IgD-negative memory B cell (primary cell): ENCODE data around the gene FUCA2. TPM values are rescaled to one million over a fixed set of nuclear protein-coding genes. Genes with fewer than 3 reads are reported as not detected.
A peak's percentile ranks its signal among the peaks of the same experiment; 100 is the strongest.

Source experiments
- H3K27ac Mint-ChIP-seq, 3 donors: one replicate each; pipeline ENCODE4 v1.8.0; 2020 to 2022; ENCODE audit warnings: mild to moderate bottlenecking in 3 of 3, mixed read lengths in 3 of 3, moderate library complexity in 1 of 3
- H3K27me3 Mint-ChIP-seq: one replicate; pipeline ENCODE4 v1.8.0; 2021; ENCODE audit warnings: mixed read lengths
- H3K36me3 Mint-ChIP-seq: one replicate; pipeline ENCODE4 v1.8.0; 2020; ENCODE audit warnings: mild to moderate bottlenecking, mixed read lengths
- H3K4me1 Mint-ChIP-seq, 3 donors: one replicate each; pipeline ENCODE4 v1.8.0; 2020 to 2022; ENCODE audit warnings: mixed read lengths in 3 of 3, mild to moderate bottlenecking in 1 of 3
- H3K4me3 Mint-ChIP-seq, 4 donors: one replicate each; pipeline ENCODE4 v1.8.0; 2020 to 2022; ENCODE audit warnings: mild to moderate bottlenecking in 4 of 4, mixed read lengths in 4 of 4, moderate library complexity in 3 of 4
- H3K9me3 Mint-ChIP-seq, 3 donors: one replicate each; pipeline ENCODE4 v1.8.0; 2020 to 2021; ENCODE audit warnings: mixed read lengths in 3 of 3, mild to moderate bottlenecking in 1 of 3
- polyA plus RNA-seq: library from polyadenylated mRNA; unstranded; fragments of 300-500 nt; fragmentation: Illumina TruSeq; gene quantifications from one replicate; pipeline ENCODE4 v1.2.3, GENCODE V29; 2021

FUCA2 gene
- polyA plus RNA-seq, 1 donor from 2014 or later, result 15.4 TPM

DNA sequence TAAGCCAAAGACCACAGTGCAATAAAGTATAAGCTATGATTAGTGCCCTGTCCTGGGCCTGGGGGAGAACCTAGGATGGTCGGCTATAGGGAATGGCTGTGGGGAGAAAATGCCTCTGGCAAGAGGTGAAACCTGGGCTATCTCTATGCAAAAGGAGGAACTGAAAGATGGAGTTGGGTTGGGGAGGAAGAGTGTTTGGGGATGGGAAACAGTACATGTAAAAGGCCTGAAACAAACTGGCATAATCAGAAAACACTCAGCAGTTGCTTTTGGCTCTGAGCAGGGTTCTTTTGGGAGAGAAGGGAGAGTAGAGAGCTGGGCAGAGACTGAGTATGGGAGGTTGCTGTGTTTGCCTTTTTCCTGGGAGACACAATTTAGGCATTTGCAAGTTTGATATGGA is 31.9 kb upstream of the FUCA2 start:
- H3K36me3 Mint-ChIP-seq, result peaks cover 2% of the 10 kb centered on the region
- H3K9me3 Mint-ChIP-seq, result no peaks in the 10 kb centered on the region
- peaks cover 3 to 24% (median 7%) of the 10 kb centered on the region in 3 donors for H3K4me1 Mint-ChIP-seq

DNA sequence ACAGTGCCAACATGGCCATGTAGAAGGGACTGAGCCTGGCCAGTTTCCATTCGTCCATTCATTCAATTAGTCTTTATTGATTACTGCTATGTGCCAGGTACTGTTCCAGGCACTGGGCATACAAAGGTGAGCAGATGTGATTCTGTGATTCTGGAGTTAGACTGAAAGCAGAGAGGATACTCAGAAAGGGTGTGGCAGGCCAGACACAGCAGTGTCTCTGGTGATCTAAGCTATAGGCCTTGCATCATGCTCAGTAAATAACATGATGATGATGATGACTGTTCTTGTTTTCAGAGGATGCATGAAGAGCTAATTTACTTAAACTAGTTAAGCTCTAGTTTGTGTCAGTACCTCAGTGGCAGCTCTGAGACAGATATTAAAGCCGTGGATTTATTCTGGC is 31.4 kb upstream of the FUCA2 start:
- Mint-ChIP-seq H3K4me3 (no peak overlapping the region), H3K36me3 (peaks cover 2% of the 10 kb centered on the region), H3K27ac (peak overlapping the region in 1 of 3 donors; percentile 3), H3K27me3 (no peaks in the 10 kb centered on the region), H3K4me1 (peaks cover 3 to 27% (median 7%) of the 10 kb centered on the region in 3 donors), H3K9me3 (no peaks in the 10 kb centered on the region)

More for the DNA sequence above, 31.9 kb upstream of the FUCA2 start:
- H3K27me3 Mint-ChIP-seq, result no peaks in the 10 kb centered on the region
- H3K27ac Mint-ChIP-seq, result no peak overlapping the region
- no peak overlapping the region for H3K4me3 Mint-ChIP-seq

DNA sequence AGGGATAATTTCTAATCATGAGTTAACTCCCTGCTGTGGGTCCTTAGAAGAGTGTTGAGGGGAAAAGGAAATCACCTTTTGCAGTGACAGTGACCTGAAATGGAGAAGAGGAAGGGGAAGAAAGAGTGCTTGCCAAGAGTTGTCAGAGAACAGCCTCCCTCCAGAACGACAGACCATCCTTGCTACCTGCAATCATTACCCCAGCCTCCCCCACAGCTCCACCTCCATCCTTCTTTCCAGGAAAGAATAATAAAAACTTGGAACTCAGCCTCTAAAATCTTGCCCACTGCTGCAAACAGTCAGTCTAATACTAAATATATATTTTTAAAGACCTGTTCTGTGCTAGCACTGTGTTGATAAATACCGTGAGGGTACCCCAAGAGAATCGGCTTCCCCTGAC is 28.7 kb upstream of the FUCA2 start:
- no peaks in the 10 kb centered on the region for H3K9me3 Mint-ChIP-seq
- peaks cover 11 to 37% (median 13%) of the 10 kb centered on the region in 3 donors for H3K4me1 Mint-ChIP-seq
- no peaks in the 10 kb centered on the region for H3K36me3 Mint-ChIP-seq
- peak overlapping the region in 1 of 4 donors; percentile 38 for H3K4me3 Mint-ChIP-seq
- no peaks in the 10 kb centered on the region for H3K27me3 Mint-ChIP-seq
- H3K27ac Mint-ChIP-seq, result peak overlapping the region in 2 of 3 donors; percentile 11 to 12

DNA sequence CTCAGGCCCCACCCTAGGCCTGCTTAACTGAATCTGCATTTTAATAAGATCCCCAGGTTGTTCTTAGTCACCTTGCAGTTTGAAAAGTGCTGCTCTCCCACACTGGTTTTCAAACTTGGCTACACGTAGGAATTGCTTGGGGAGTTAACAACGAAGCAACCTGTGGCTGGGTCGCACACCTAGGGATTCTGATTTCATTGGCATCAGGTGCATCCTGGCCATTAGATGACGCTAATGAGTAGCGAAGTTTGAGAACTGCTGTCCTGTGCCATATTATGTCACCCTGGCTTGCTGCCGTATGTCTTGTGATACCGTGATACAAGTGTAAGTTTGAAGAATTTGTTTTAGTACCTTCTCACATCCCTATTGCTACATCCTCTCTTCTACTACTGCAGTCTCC is 28.2 kb upstream of the FUCA2 start:
- no peaks in the 10 kb centered on the region for H3K27me3 Mint-ChIP-seq
- H3K4me3 Mint-ChIP-seq, result peak overlapping the region in 1 of 4 donors; percentile 38
- peak overlapping the region in 1 of 3 donors; percentile 11 for H3K27ac Mint-ChIP-seq
- no peaks in the 10 kb centered on the region for H3K9me3 Mint-ChIP-seq
- H3K36me3 Mint-ChIP-seq, result no peaks in the 10 kb centered on the region
- peaks cover 16 to 42% (median 17%) of the 10 kb centered on the region in 3 donors for H3K4me1 Mint-ChIP-seq

DNA sequence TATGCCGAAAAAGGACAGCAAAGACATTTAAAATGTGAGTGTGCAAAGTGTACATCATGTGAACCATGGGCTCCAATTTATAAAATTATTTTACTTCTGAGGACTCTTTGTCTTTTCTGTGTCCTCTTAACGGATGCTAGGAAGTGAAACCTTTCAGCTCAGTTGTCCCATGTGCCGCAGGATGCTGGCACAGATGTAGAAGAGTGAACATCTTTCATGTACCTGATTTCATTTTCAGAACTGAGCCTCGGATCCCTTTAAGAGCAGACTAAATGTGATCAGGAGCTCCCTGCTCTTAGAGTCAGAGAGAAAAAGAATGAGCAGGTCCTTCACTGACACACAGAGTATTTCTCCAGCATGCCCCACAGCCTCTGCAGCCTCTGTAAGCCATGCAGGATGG is 27.6 kb upstream of the FUCA2 start:
- Mint-ChIP-seq H3K4me3 (peak overlapping the region in 1 of 4 donors; percentile 82), H3K27me3 (no peaks in the 10 kb centered on the region), H3K36me3 (no peaks in the 10 kb centered on the region), H3K4me1 (peaks cover 19 to 45% (median 20%) of the 10 kb centered on the region in 3 donors), H3K9me3 (no peaks in the 10 kb centered on the region), H3K27ac (no peak overlapping the region)

DNA sequence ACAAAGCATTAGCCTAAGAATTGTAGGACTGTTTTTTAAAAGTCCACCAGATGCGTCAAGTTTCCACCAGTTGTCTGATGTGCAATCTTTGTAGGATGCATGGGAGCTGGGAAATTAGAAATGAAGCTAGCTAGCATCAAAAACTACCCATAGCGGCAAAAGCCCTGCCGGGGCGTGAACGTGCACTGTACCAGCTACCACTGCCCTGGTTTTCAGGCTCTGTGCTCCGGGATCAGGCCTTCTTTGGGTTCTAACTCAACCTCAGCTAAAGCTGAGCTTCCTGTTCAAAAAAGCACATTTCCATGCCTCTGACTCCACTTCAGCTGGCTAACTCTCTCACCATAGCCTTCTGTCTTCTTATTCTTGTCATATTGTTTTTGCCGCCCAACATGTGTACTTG is 26.9 kb upstream of the FUCA2 start:
- Mint-ChIP-seq H3K27ac (peak overlapping the region in 2 of 3 donors; percentile 10 to 46), H3K9me3 (no peaks in the 10 kb centered on the region), H3K27me3 (no peaks in the 10 kb centered on the region), H3K4me3 (peak overlapping the region in 3 of 4 donors; percentile 82 to 88 (median 83)), H3K36me3 (no peaks in the 10 kb centered on the region), H3K4me1 (peaks cover 16 to 40% (median 19%) of the 10 kb centered on the region in 3 donors)

DNA sequence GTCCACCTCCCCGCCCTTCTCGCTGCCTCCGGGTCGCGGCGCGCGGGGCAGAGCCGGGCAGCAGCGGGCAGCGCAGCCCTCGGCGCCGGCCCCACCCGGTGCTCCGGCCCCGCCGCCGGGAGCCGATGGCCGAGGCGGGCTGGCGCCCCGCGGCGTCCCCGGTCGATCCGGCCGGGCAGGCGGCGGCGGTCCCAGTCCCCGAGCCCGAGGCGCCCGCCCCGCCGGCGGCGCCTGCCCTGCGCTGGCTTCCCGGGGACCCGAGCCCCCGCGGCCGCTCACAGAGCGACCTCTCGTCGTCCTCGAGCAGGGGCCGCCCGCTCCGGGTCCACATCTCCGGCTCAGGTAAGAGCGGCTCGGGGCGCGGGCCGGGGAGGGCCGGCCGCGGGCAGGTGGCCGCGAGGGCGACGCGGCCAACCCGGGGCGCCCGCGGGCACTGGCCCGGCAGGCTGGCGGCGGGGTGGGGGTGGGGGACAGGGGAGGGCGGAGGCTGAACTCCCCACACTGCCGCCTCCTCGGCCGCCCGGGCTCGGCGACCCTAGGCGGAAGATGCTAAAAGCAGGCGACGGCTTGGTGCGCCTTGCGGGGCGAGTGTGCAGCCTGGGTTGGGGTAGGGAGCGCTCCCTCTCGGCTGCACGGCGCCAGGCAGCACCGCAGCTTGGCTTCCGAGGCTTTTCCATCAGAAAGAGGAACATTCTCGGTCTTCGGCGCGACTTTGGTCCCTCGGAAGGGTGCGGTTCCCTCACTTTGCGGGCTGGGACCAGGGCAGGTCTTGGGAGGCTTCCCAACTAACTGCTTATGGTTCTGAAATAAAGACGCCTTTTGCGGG is 25.6 kb upstream of the FUCA2 start:
- no peaks in the 10 kb centered on the region for H3K27me3 Mint-ChIP-seq
- no peaks in the 10 kb centered on the region for H3K9me3 Mint-ChIP-seq
- peak overlapping the region; percentile 82 to 95 (median 87) for H3K4me3 Mint-ChIP-seq
- H3K4me1 Mint-ChIP-seq, result peaks cover 14 to 33% (median 18%) of the 10 kb centered on the region in 3 donors
- peak overlapping the region in 2 of 3 donors; percentile 25 to 46 for H3K27ac Mint-ChIP-seq
- H3K36me3 Mint-ChIP-seq, result no peaks in the 10 kb centered on the region

DNA sequence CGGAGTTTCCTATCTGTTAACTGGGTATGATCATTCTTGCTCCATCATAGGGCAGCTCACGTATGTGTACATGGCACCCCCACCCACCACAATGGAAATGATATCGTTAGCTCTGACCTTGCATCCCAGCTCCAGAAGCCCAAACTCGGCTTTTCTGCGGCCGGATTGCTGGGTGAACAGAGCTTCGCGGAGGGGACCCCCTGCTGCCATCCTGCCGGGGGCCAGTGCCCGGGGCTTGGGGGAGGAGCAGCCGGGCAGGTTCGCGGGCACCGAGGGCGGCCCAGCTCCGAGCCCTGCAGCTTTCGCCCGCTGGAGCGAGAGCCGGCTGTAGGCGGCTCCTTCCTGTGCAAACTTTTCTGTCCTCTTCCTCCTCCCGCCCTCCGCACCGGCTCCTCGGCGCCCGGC is 24.9 kb upstream of the FUCA2 start:
- no peaks in the 10 kb centered on the region for H3K9me3 Mint-ChIP-seq
- H3K27me3 Mint-ChIP-seq, result no peaks in the 10 kb centered on the region
- H3K27ac Mint-ChIP-seq, result peak overlapping the region in 1 of 3 donors; percentile 11
- no peaks in the 10 kb centered on the region for H3K36me3 Mint-ChIP-seq
- peak overlapping the region; percentile 74 to 95 (median 82) for H3K4me3 Mint-ChIP-seq
- H3K4me1 Mint-ChIP-seq, result peaks cover 14 to 33% (median 18%) of the 10 kb centered on the region in 3 donors

DNA sequence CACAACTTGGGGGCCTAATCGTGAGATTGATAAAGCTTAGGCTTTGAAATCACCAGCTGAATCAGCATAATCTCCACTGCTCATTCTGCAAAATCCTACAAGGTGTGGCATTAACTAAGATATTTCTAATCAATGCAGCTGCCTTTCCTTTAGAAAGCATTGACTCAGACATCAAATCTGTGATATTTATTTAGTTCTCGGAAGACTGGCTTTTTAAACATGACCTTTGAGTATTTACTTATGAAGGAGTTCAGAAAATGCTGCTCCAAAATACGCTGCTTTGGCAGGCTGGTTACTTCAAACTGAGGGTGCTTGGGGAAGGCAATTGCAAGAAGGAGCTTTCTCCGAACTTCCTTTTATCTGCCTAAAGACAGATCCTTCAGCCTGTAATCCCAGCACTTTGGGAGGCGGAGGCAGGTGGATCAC is 23.7 kb upstream of the FUCA2 start:
- peaks cover 14 to 32% (median 18%) of the 10 kb centered on the region in 3 donors for H3K4me1 Mint-ChIP-seq
- no peaks in the 10 kb centered on the region for H3K27me3 Mint-ChIP-seq
- no peaks in the 10 kb centered on the region for H3K9me3 Mint-ChIP-seq
- peak overlapping the region; percentile 18 to 93 (median 87) for H3K27ac Mint-ChIP-seq
- H3K4me3 Mint-ChIP-seq, result peak overlapping the region; percentile 52 to 74 (median 68)
- H3K36me3 Mint-ChIP-seq, result no peaks in the 10 kb centered on the region

DNA sequence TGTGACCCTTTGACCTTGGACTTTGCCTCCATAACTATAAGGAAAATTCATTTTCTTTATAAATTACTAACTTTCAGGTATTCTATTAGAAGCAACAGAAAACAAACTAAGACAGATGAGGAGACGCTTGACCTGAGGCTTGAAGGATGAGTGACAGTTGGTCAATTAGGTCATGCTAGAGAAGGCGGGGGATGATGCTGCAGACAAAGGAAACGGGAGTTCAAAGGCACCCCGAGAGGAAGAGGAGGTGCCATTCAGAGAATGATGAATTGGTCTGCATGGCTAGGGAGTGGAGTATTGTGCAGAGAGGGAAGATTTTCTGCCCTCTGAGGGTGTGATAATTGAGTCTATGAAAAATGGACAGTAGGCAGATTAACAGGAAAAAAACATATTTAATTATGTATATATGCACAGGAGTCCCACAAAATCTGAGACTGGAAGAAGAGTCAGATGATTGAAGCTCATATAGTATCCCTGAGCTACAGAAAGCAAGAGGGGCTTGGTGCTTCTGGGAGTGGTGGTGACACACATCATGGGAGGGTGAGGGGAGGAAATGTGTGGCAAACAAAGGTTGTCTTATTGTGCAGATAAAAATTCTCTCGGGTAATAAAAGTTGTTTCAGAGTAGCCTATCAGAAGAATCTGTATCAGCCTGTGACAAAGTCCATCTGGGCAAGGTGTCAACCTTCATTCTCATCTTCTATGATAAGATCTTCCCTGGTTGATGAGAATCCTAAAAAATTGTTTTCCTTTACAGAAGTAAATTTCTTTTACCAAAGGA is 20.4 kb upstream of the FUCA2 start:
- Mint-ChIP-seq H3K36me3 (no peaks in the 10 kb centered on the region), H3K27me3 (no peaks in the 10 kb centered on the region), H3K9me3 (no peaks in the 10 kb centered on the region), H3K4me1 (peaks cover 23 to 24% (median 24%) of the 10 kb centered on the region in 3 donors), H3K4me3 (no peak overlapping the region), H3K27ac (no peak overlapping the region)

DNA sequence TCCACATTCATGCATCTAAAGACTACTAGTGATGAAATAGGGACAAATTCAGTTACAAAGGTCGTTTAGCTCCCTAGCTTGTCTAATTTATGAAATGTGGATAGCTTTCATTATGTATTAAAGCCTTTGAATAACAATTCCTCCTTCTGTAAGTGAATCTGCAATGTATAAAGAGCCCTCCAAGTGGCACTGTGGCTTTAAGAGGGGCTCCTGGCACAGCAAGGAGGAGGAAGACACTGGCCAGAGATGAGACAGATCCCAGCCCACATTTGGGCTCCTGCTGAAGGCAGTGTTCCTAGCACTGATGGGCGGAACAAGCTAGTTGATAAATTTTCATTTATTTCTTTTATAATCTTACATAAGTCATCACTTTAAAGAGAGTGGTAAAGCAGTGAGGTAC is 17.6 kb upstream of the FUCA2 start:
- H3K4me3 Mint-ChIP-seq, result no peak overlapping the region
- no peaks in the 10 kb centered on the region for H3K27me3 Mint-ChIP-seq
- H3K27ac Mint-ChIP-seq, result peak overlapping the region in 1 of 3 donors; percentile 71
- no peaks in the 10 kb centered on the region for H3K36me3 Mint-ChIP-seq
- peaks cover 8 to 9% (median 9%) of the 10 kb centered on the region in 3 donors for H3K4me1 Mint-ChIP-seq
- H3K9me3 Mint-ChIP-seq, result no peaks in the 10 kb centered on the region

DNA sequence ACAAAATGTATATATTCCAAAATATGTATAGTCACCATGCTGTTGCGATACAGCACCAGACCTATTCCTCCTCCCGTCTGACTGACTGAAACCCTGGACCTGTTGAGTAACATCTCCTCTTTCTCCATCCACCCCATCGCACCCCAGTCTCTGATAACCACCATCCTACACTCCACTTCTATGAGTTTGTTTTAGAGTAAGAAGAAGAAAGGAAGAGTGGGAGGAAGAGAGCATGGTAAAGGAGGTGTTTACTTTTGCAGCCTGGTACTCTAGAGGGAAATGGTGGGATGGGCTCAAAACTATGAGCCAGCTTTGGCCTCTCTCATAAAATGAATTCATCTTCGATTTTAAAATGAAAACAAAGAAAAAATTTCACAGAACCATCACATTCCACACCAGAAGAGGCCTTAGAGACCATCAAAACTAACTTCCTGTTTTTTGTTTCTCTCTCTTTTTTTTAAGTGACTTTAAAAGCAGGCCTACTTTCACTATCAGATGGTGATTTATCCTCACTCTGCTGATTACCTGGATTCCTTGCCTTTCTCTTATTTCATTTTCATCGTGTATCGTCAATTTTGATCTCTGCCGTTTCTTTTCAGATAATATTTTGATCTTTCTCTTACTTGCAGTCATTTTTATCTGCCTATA is 16.8 kb upstream of the FUCA2 start:
- peaks cover 7 to 9% (median 8%) of the 10 kb centered on the region in 3 donors for H3K4me1 Mint-ChIP-seq
- H3K9me3 Mint-ChIP-seq, result peaks cover 0 to 2% (median 0%) of the 10 kb centered on the region in 3 donors
- H3K27me3 Mint-ChIP-seq, result no peaks in the 10 kb centered on the region
- H3K36me3 Mint-ChIP-seq, result peaks cover 3% of the 10 kb centered on the region
- H3K27ac Mint-ChIP-seq, result peak overlapping the region; percentile 20 to 90 (median 71)
- H3K4me3 Mint-ChIP-seq, result no peak overlapping the region

DNA sequence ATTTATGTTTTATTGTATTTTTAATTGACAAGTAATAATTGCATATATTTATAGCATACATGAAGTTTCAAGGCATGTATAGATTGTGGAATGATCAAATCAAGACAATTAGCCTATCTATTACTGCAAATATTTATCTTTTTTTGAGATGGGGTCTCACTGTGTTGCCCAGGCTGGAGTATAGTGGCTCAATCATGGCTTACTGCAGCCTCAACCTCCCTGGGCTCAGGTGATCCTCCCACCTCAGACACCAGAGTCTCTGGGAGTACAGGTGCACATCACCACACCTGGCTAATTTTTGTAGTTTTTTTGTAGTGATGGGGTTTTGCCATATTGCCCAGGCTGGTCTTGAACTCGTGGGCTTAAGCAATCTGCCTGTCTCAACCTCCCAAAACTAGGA is 16.2 kb upstream of the FUCA2 start:
- H3K36me3 Mint-ChIP-seq, result peaks cover 3% of the 10 kb centered on the region
- peaks cover 0 to 2% (median 0%) of the 10 kb centered on the region in 3 donors for H3K9me3 Mint-ChIP-seq
- H3K27ac Mint-ChIP-seq, result peak overlapping the region in 2 of 3 donors; percentile 20 to 90

DNA sequence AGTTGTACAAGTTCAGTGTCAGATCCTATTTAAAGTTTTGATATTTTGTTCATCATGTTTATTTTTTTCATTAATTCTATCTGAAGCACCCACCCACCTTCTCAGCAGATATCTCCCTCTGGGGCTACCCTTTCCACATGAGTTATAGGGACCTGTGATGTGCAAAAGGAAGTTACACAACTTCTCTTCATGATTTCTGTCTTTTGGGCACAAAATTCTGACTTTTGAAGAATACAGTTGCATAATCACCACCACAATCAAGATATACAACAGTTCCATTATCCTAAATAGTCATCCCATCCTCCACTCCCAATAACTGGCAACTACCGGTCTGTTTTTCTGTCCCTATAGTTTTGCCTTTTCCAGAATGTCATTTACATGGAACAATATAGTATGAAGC is 13.8 kb upstream of the FUCA2 start:
- peaks cover 3% of the 10 kb centered on the region for H3K36me3 Mint-ChIP-seq
- H3K27me3 Mint-ChIP-seq, result no peaks in the 10 kb centered on the region

More for the DNA sequence above, 16.2 kb upstream of the FUCA2 start:
- Mint-ChIP-seq H3K4me1 (peaks cover 7 to 9% (median 8%) of the 10 kb centered on the region in 3 donors), H3K4me3 (no peak overlapping the region), H3K27me3 (no peaks in the 10 kb centered on the region)

More for the DNA sequence above, 13.8 kb upstream of the FUCA2 start:
- Mint-ChIP-seq H3K4me1 (peaks cover 7 to 9% (median 8%) of the 10 kb centered on the region in 3 donors), H3K4me3 (no peak overlapping the region), H3K27ac (no peak overlapping the region), H3K9me3 (peaks cover 0 to 2% (median 0%) of the 10 kb centered on the region in 3 donors)
